HG02943 (cell line): ENCODE data around the gene PHLDB3.
"Not testable (repeated sequence)": the region's sequence is repeated elsewhere in the genome, so short reads cannot be mapped to it uniquely, and the experiment has no call there.

Source experiments
- ATAC-seq: cut with Tn5 transposase; IDR thresholded peaks from one replicate; pipeline ENCODE4 v1.9.1; 2021; ENCODE audit warnings: mild to moderate bottlenecking, low read depth, moderate library complexity; ENCODE audit not compliant: unreplicated experiment

The PHLDB3 gene

DNA sequence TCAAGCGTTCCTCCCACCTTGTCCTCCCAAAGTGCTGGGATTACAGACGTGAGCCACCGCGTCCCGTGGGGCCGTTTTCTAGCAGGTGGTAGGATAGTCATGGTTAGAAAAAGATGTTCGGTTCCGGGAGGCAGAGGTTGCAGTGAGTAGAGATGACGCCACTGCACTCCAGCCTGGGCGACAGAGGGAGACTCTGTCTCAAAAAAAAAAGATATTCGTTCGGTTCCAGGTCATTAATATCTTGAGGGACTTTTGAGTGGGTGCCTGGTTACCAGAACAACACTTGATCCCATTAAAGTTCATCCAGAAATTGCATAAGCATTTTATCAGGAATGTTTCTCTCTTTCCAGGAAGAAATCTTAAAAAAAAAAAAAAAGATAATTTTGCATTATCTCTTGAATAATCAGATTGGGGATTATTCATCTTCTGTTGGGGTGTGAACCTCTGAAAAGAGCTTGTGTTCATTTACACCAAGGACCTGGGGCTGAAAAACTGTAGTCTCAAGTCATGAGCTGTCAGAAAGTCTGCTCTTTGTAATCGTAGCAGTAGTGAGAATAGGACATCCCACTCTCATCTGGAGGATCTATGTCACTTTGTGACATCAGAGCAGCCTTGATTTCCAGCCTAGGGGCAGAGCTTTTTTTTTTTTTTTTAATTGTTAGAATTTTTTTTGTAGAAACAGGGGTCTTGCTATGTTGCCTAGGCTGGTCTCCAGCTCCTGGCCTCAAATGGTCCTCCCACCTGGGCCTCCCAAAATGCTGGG, 23.5 kb upstream of the PHLDB3 start:
- ATAC-seq: no peak

DNA sequence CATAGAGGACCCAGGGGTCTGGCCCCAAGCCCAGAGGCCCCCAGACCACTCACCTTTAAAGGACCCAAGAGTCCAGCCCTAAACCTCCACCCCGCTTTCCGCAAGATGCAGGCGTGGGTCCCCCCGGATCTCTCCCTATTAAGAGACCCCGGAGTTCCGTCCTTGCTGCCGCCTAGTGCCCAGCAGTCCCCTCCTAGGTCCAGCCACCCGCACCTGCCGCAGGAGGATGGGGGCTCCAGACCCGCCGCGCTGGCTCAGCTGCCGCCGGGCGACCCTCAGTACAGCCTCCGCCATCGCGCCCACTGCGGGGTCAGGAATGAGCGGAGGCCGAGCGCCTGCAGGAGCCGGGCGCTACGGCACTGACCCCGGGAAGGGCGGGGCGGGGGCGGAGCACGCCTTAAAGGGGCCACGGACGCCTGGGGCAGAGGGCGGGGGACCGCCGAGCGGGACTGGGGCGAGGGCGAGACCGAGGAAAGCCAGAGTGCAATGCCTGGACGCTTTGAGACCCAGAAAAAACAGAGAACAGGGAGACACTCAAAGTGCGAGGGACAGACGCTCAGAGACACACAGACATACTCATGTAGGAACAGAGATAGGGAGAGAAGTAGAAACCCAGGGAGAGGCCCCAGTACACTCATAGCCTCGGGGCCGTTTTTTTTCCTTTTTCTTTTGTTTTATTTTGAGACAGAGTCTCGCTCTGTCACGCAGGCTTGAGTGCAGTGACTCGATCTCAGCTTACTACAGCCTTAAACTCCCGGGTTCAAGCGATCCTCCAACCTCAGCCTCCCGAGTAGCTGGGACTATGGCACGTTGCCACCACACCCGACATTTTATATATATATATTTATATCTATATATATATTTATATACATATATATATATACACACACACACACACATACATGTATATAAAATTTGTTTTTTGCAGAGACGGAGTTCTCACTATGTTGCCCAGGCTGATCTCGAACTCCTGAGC, 22.6 kb upstream of the PHLDB3 start, which contains the start of gene ETHE1:
Gene ETHE1, minus strand, starts transcription at position 318 of the 976 bp plus-strand sequence. Its CDS starts 24 bp downstream, at position 294.
- ATAC-seq: peak; percentile 65

DNA sequence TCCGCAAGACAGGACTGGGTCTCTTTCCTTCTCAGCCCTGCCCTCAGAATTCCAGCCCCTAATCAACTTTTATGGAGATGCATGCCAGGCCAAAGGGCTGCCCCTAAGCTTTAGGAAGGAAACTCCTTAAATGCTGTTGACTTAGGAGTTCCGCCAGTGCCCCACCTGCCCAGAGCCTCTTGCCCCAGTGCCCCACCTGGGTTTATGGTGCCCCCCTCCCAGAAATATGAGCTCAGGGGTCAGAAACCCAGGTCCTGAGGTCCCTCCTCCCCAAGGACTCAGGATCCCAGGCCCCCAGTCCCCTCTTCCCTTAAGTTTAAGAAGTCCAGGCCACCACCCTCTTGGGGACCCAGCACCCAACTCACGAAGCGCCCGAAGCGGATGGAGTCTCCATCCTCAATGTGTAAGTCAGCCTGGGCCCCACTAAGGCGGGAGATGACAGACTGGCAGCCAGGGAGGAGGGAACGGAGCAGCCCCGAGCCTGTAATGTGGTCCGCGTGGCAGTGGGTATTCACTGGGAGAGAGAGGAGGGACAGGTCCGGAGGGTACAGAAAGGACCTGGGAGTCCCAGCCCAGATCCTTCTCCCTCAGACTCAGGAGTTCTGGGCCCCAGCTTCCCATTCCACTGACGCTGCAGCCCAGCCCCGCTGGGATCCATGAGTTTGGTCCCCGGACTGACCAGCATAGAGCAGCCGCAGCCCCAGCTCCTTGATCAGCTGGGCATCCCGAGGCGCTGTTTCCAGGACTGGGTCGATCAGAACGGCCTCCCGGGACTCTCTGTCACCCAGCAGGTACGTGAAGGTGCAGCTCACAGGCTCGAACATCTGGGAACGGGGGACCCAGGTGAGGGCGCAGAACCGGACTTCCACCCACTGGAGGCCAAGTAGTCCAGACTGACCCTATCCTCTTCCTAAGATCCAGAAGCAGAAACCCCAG, 21.6 kb upstream of the PHLDB3 start:
- ATAC-seq: peak; percentile 17

DNA sequence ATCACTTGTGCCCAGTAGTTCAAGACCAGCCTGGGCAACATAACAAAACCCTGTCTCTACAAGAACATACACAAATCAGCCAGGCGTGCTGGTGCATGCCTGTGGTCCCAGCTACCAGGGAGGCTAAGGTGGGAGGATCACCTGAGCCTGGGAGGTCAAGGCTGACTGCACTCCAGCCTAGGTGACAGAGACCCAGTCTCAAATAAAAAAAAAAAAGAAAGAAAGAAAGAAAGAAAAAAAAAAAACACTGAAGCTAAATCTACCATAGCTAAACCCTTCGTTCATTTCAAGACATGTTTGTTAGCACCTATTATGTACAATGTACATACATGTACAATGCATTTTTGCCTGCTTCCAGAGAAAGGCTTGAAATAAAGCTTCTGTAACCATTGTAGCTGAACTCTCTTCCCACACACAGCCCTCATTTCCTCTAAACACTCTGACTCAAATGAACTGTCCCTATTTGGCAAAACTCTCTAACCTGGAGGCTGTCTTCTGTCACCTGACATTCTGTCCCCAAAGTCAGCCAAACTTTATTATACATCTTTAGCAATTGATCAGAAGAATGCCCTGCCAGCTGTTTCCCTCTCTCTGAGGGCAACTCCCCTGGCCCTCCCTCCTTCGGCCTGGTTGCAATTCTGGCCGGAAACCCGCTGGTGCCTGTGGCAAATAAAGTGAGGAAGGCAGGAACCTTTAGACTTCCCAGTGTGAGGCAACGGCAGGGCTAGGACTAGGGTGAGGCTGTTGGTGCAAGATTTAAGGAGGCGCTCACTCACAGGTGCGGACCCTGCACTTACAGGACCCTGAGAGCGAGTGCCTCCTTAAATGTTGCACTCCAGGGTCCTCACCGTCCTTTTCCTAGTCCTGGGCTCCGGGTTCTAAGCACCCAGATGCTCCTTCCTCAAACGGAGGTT, 20.6 kb upstream of the PHLDB3 start:
- no peak for ATAC-seq

DNA sequence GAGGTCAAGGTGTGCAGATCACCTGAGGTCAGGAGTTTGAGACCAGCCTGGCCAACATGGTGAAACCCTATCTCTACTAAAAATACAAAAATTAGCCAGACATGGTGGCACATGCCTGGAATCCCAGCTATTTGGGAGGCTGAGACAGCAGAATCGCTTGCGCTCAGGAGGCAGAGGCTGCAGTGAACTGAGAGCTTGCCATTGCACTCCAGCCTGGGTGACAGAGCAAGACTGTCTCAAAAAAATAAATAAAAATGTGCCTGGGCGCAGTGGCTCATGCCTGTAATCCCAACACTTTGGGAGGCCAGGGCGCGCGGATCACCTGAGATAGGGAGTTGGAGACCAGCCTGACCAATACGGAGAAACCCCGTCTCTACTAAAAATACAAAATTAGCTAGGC, 19.1 kb upstream of the PHLDB3 start:
- not testable (repeated sequence) for ATAC-seq

DNA sequence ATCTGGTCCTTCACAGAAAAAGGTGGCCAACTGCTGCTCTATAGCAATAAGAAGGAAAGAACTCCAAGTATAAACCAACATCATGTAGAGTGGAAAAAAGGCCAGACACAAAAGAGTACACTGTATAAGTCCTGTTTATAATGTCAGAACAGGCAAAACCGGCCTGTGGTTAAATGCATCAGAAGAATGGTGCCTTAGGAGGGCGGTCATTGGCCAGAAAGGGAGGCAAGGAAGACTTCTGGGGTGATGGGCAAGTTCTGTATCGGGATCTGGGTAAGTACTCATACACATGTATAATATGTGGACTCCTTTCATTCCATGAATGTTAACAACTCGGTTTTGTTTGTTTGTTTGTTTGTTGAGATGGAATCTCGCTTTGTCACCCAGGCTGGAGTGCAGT, 18.4 kb upstream of the PHLDB3 start:
- no peak for ATAC-seq

DNA sequence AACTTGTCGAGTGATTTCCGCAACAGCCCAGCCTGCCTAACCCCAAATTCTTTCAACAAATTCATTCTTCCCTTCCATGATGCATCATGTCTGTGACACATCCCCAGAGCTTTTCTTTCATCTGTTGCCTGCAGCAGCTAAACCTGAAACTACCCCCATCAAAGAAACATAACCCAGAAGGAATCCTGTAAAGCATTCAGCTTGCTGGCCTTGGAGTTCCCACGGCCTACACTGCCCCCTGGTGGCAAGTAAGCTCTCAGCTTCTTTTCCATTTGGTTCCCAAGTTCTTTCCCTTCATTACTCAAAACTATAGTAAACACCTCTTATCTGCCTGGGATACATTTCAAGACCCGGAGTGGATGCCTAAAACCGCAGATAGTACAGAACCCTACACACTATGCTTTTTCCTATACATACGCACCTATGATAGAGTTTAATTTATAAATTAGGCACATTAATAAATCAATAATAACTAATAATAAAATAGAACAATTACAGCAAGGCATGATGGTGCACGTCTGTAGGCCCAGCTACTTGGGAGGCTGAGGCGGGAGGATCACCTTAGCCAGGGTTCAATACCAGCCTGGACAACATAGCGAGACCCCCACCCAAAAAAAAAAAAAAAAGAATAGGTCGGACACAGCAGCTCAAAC, 15.0 kb upstream of the PHLDB3 start:
- ATAC-seq: no peak

DNA sequence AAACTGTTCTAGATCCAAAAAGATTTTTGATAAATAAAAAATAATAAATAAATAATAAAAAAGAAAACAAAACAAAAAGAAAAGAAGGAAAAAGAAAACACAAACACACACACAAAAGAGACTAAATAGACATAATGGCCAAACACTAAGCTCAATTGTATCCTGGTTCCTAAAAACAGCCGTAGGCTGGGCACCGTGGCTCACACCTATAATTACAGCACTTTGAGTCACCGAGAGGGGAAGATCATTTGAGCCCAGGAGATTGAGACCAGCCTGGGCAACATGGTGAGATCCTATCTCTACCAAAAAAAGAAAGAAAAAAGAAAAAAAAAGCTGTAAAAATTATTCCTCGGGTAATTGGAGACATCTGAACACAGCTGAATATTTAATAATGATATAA, 13.5 kb upstream of the PHLDB3 start:
- no peak for ATAC-seq

DNA sequence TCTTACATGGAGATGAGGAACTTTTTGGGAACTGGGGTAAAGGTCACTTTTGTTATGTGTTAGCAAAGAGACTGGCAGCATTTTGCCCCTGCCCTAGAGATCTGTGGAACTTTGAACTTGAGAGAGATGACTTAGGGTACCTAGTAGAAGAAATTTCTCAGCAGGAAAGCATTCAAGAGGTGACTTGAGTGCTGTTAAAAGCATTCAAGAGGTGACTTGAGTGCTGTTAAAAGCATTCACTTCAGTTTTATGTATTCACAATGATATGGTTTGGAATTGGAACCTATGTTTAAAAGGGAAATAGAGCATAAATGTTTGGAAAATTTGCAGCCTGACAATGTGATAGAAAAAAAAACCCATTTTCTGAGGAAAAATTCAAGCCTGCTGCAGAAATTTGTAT, 7.9 kb upstream of the PHLDB3 start:
- ATAC-seq: not testable (repeated sequence)

DNA sequence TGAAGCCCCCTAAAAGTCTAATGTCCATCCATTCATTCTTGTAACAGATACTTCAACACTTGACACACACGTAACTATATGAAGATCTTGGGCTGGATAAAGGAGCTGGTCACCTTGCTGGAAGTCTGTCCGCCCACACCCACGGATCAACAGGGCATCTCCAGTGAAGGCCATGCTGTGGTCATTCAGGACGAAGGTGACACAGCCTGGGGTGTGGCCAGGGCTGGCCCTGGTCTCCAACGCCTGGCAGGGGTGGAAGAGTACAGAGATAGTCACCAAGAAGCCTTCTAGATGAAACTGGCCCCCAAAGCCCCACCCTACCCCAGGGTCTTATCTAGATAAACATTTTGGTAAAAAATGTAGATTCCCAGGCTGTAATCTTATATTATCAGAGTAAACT, 6.8 kb upstream of the PHLDB3 start:
- no peak for ATAC-seq

DNA sequence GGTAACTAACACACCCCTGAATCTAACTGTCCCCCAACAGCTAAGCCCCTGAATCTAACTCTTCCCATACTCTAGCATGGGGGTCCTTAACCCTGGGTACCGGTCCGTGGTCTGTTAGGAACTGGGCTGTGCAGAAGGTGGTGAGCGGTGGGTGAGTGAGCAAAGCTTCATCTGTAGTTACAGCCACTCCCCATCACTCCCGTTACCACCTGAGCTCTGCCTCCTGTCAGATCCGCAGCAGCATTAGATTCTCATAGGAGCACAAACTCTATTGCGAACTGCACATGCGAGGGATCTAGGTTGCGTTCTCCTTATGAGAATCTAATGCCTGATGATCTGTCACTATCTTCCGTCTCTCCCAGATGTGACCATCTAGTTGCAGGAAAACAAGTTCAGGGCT, 6.2 kb upstream of the PHLDB3 start:
- no peak for ATAC-seq

DNA sequence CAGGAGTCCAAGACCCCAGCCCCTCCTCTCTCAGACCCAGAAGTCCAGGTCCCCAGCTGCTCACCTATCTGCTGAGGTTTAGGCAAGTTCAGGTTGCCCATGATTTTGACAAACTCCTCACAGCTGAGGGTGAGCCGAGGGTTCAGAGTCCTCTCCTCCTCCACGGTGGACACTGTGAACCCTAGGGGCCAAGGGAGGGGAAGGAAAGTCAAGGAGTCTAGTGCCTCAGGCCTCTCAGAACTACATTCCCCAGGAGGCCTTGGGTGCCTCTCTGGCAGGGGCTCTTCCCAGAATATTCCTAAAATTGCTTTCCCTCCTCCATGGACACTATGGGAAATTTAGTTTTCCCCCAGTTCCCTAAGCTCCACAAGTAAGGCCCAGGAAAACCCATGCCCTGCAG, 3.3 kb upstream of the PHLDB3 start:
- no peak for ATAC-seq

DNA sequence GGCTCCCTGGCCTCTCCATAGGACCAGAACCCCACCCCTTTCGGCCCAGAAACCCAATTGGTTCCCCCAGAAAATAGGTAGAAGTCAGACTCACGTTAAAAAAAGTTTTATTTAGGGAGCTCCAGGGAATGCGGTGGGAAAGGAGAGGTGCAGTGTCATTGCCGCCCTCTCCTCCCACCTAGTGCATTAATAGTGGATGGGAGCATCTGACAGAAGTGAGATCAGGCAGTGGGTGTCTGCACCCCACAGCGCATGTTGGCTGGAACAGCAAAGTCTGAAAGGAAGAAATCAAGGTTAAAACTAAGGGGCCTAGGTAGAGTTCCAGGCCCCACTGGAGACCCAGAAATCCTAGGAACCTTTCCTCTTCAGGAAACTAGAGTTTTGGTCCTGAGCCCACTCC, 2.1 kb upstream of the PHLDB3 start:
- no peak for ATAC-seq

DNA sequence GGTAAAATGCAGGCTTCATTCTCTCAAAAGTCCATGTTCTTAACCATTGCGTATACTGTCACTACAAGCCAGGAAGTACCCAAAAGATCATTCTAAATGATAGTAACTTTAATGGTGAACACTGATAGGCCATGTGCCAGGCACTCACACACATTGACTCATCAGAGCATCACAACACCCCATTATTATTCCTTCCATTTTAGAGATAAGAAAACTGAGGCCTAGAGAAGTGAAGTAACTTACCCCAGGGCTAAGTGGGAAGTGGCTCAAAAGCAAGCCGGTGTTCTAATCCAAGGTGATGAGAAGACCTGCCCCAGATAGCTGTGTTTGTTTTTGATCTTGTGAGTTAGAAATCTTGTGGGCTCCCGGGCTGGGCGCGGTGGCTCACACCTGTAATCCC, 1.4 kb upstream of the PHLDB3 start:
- ATAC-seq: no peak

DNA sequence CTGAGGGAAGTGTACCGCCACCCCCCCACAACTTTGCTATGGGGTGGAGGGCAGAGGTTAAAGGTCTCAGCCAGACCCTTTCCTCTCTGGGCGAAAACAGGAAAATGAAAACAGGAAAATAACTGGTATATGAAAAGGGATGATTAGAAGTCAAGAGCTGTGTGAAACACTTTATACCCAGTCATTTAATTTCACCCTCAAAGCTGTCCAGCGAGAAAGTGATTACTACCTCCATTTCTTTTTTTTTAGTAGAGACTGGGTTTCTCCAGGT, 575 bp upstream of the PHLDB3 start:
- no peak for ATAC-seq

DNA sequence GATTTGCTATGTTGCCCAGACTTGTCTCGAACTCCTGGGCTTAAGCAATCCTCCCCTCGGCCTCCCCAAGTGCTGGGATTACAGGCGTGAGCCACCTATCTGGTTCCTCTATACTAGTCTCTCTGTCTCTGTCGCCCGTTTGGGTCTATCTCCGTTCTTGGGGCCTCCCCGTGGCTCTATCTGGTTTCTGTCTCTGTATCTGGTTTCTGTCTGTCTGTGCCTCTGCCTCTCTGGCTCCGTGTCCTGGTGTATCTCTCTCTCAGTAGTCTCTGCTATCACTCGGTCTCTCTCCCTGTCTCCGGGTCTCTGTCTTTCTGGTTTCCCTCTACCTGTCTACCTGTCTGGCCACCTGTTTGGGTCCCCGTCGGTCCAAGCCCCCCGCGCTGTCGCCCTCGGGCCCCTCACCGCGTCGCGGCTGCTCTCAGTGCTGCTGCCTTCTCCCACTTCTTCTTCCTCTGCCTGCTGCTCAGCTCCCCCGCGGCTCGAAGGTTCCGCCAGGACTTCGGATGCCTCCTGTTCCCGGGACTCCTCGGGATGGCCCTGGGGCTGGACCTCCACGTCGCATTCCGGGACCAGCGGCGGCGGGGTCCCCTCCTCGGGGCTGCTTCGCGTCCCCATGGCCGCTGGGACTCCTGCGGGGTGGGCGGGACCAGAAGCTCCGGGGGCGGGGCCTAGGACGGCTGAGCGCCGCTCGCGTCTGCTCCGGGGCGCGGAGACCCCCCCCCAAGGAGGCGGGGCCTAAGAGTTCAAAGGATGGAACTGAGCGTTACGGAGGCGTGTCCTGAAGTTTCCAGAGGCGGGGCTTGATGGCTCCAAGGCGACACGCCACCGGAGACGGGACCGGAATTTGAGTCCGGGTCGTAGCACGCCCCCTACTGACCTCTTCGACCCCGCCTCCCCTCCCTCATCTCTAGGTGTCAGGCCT, 783 bp downstream of the PHLDB3 start:
- peak; percentile 86 for ATAC-seq

DNA sequence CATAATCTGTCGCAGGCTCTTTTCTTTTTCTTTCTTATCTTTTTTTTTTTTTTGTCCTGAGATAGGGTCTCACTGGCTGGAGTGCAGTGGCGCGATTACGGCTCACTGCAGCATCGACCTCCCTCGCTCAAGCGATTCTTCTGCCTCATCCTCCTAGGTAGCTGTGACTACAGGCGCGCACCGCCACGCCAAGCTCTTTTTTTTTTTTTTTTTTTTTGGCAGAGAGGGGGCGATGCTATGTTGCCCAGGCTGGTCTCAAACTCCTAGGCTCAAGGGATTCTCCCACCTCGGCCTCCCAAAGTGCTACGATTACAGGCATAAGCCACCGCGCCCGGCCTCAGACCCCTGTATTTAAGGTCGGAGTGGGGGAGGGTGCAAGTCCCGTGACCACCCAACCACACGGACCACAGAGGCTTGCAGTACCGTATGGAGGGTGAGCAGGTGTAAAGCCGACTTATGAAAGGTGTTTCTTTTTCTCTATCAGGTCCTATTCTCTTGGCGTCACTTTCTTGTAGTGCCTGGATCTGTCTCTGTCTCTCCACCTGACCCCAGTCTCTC, 2.0 kb downstream of the PHLDB3 start:
- ATAC-seq: no peak
